NCI-H446 treated with DMSO at 0.1 percent for 48 hours (cell line): ENCODE measurements around the gene SLC6A3.

ENCODE experiments used
- DNase-seq: peaks from one replicate; lab custom pipeline; 2025; lab: John Stamatoyannopoulos, UW

SLC6A3 gene

DNA sequence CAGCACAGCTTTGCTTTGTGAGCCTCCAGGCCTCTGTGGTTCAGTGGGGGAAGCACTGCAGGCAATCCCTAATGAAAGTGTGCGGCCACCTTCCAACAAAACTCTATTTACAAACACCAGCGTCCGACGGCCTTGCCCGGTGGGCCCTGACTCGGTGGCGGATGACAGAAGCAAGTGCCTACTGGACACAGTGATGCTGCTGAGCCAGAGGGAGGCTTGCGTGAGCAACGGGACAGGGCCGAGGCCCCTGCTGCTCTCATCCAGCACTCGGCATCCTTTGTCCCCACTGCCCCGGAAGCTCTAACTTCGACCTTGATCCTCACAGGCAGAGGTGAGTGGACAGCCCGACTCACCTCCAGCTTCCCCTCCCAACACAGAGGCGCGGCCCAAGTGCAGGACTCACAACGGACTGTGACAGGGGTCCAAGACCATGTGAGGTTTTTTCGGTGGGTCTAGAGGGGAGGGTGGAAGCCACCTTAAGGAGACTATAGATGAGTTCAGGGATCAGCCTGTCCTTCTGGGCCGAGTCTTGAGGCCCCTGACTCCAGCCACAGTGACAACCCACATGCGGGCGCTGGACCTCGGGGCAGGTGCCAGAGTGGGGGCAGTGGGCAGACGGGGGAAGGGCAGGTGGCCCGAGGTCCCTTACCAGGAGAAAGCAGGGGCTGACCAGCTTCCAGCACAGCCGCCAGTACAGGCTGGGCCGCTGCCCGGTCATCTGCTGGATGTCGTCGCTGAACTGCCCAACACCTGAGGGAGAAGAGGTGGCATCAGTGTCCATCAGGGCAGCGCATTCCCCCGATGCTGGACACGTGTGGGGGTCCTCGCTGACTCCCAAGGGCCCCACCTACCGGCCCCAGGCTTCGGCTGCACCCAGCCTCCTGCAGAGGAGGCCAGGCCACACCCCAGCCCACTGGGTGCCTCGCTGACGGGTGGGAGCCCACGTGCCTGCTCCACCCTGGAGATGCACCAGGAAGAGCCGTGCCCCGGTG, 39.4 kb downstream of the SLC6A3 start:
- DNase-seq = no peak

DNA sequence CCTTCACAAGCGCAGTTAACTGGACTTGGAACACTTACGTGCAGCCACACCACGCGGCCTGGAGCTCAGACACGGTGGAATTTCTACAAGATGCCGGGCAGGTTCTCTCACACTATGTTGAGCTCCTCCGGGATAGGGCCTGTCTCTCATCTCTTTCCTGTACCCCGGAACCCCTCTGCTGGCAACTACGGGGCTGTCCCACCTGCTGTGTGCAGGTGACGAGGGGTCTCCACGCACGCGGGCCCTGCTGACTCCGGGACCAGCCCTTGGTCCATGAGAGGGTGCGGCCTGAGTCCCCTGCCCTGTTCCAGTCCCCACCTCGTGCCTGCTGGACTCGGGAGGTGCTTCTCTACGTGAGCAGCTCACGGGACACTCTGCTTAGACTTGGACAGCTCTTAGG, 40.1 kb downstream of the SLC6A3 start:
- DNase-seq = no peak

DNA sequence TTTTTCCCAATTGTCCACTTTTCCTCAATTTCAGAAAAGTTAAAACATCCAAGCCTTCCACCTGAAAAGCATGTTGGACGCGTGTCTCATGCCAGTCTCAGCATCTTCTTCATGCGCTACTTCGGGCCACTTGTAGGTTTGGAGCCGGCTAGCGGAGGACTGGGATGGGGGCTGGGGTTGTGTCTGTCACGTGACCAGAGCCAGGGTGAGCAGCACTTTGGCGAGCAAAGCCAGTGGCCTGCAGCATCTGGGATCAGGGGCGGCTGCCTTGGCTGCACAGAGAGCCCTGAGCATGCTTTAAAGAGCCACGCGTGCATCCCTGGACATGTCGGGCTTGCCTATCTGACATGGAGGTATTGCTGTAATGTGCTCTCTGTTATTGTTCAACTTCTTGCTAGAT, 41.2 kb downstream of the SLC6A3 start:
- DNase-seq = no peak

DNA sequence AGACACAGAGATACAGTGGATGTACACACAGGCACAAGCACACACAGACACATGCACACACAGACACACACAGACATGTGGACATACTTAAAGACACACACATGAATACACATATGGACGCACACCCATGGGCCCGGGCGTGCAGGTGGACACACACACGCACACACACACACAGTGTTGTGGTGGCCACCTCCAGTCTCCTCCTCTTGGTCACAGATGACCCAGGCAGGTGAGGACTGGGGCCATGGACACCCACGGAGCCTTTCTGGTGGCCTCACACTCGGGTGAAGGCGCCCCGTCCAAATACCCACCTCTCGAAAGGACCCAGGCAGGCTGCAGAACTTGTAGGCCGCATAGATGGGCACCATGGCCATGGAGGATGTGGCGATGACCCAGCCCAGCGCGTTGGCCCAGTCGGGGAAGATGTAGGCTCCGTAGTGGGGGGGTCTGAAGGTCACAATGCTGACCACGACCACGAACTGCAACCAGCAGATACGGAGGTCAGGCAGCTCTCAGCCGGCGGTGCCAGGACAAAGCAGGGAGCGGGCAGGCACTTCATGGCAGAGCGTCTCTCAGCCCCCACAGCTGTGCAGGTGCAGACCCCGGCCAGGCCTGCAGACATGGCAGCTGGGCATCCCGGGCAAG, 42.5 kb downstream of the SLC6A3 start:
- no peak for DNase-seq

DNA sequence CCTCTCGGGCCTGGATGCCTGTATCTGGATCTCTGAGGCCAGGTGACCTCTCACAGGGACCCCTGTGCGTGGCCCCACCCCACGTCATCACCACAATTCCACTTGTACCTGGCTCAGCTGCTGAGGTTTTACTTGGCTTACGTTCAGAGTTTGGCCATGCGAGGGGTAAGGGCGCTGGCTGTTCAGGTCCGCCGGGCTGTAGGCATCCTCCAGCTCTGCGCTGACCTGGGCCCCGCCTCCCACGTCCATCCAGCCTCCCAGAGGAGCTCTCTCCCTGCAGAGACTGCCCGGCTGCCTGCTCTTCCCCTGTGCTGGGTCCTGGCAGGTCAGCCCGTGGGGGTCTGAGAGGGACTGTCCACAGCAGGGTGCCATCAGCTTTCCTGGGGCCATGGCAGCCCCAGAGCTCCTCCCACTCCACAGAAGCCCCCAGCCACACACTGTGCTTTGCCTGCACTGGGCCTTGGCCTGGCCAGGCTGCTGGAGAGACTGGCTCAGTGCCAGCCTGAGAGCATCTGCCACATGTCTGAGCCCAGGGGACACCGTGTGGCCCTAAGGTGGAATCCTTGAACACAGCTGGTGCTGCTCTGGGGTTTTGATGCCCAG, 43.6 kb downstream of the SLC6A3 start:
- no peak for DNase-seq

DNA sequence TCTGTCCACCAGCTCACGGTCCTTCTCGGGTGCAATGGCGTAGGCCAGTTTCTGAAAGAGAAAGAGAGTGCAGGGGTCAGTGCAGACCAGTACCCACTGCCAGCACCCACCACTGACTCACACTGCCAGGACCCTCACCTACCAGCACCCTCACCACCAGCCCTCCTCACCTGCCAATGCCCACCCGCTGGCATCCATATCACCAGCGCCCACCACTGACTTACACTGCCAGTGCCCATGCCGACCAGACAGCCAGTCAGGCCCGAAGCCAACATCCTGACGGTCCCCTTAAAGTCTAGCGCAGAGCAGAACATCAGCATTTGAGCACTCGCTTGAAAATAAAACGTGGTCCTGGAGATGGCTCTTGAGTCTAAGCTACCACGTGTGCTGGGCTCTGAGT, 44.3 kb downstream of the SLC6A3 start:
- DNase-seq = no peak

DNA sequence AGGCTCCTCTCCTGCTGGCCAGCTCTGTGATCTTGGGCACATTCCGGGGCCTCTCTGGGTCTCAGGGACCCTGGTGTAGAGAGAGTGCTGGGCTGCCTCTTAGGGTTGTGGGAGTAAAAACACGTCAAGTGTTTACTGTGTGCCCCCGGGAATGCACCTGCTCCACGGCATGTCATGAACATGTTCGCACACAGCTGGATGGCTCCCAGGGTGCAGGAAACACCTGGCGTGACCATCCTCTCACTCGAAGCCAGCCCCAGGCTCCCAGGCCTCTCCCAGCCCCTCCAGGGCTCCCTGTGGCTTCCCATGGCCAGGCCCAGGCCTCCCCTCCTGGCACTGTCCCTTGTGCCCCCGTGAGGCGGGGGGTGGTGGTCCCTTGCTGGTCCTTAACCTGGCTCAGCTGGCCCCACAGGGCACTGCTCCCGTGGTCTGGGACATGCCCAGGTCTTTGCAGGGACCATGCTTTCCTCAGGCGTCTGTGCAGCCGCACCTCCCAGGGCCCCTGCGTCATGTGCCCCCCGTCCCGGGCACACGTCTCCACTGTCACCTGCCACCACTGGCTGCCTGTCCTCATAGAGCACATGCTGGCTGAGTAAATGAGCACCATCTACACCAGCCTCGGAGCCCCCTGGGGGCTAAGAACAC, 44.9 kb downstream of the SLC6A3 start:
- DNase-seq = no peak

DNA sequence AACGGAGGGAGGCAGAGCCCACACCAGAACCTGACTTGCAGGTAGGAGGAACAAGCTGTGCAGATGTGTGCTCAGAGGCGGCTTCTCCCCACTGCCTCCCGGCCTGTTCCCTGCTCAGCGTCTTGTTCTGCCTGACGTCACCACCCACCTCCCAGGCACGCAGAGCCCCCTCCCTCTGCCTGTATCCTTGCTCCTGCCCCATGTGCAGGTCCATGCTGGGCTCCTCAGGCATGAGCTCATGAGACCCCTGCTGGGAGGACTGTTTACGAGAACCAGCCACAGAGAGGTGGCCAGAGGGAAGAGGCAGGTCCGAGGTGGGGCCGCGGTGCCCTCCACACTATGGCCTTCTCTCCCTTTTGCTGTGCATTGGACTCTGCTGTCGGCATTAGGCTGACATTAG, 45.5 kb downstream of the SLC6A3 start:
- DNase-seq = no peak

DNA sequence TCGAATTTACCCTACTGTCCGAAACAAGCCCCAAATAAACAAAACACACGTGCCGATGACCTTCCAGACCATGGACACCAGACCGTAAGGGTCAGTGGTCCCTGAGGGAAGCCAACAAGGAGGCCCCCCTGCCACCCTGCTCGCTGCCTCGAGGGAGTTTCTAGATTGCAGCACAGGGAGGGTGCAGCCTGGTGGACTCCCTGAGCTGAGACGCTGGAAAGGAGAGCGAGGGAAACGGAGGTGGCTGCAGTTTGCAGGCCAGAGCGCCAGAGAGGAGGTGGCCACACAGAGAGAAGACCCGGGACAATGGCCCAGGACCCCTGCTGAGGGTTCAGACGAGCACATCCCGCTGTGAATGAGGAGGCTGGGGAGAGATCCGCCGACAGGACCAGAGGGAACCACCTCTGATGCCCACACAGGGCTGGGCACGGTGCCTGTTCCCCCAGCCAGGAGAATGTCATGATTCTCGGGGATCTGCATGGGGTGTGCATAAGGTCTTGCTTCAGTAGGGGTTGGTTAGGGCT, 48.9 kb downstream of the SLC6A3 start:
- no peak for DNase-seq

DNA sequence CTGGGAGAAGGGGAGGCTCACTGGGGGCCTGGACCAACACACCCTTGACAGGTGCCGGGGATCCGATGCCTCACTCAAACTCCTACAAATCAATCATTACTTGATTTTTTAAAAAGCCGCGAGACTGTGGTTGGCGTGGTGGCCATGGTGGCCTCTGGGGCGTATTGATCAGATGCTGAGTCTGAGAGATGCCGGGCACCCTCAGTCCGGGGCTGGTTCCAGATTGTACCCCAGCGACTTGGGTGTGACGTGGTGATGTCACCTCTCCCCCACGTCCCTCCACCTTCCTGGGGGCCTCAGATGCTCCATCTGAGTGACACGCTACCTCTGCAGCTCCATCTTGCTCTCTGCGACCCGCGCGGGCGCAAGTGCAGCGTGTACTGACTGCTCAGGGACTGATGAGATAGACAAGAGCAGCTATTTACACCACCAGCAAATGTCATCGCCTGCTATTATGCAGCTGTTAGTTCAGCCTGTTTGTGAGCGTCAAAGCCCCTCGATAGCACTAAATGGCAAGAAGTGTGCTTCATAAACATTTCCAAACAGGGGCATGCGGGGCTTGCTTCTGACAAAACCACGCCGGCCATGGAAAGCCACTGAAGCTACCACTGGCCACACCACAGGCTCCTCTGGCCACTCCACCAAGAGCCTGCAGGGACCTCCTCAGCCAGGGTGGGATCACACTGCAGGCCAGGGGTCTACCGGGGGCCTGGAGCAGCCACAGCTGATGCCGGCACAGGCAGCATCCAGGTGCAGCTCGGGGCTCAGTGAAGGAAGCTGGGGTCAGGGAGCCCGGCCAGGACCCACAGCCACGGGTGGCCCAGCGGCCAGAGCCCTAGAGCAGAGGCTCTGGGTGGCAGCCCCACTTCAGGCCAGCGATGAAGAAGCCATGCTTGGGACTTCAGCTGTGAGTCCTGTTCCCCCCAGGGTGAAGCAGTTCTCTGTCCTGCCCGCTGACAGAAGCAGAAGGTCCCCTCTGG, 50.1 kb downstream of the SLC6A3 start:
- no peak for DNase-seq

DNA sequence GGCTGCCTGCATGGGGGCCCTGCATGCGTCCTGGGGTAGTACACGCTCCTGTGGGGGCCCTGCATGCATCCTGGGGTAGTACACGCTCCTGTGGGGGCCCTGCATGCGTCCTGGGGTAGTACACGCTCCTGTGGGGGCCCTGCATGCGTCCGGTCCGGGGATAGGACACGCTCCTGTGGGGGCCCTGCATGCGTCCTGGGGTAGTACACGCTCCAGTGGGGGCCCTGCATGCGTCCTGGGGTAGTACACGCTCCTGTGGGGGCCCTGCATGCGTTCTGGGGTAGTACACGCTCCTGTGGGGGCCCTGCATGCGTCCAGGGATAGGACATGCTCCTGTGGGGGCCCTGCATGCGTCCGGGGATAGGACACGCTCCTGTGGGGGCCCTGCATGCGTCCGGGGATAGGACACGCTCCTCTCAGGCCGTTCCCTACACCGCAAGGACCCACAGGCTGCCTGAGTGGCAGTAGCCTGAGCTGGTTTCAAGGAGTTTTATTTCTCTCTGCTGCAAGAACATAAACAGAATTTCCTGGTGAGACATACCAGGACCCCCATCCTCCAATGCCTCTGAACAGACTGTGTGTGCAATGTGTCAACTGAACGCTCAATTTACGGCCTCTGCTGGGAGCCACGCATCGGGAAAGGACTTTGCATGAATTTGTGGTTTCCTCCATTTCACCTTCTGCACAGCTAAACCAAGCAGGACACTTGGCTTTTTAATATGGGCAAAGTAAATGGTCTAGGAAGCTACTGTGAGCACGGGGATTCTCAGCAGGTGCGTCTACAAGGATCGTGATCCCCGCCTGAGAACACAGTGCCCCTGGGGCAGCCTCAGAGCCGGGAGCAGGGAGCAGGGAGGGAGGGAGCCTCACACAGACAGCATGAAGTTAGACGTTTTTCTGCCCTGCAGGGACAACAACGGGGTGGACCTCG, 51.4 kb downstream of the SLC6A3 start:
- DNase-seq = no peak

DNA sequence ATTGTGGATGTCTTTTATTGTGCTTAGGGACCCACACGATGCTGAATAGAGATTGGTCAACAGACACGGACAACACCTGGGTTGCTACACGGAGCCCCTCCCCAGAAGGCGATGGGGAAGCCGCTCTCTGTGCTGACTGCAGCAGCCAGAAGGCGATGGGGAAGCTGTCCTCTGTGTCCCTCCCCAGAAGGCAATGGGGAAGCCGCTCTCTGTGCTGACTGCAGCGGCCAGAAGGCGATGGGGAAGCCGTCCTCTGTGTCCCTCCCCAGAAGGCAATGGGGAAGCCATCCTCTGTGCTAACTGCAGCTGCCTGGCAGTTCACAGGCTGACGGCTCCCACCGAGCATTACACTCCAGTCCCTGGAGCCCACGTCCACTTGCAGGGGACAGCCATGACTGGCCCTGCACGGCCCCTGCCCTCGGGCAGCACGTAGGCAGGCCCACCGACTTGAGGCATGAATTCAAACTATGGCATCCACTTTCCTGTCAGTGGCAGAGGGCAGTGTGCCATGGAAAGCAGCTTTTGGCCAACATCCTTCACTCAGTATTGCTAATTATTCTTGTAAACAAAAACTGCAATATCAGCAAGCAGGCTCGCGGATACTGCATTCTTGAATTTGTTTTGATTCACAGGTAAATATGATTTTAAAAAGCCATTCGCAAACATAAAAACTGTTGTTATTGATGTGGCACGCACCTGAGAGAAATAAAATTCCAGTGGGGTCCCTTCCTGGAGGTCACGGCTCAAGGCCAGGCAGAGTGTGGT, 52.3 kb downstream of the SLC6A3 start:
- no peak for DNase-seq

DNA sequence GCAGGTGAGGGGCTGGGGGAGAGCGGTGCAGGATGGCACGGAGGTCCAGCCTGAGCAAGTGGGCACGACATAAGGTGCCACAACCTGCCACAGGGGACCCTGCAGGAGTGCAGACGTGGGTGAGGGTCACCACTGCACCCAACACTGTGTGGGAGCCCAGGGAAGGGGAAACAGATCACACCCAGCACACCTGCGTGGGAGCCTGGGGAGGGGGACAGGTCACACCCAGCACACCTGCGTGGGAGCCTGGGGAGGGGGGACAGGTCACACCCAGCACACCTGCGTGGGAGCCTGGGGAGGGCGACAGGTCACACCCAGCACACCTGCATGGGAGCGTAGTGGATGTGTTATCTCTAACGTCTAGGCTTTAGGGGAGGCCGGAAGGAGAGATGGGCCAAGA, 53.0 kb downstream of the SLC6A3 start:
- DNase-seq = no peak

DNA sequence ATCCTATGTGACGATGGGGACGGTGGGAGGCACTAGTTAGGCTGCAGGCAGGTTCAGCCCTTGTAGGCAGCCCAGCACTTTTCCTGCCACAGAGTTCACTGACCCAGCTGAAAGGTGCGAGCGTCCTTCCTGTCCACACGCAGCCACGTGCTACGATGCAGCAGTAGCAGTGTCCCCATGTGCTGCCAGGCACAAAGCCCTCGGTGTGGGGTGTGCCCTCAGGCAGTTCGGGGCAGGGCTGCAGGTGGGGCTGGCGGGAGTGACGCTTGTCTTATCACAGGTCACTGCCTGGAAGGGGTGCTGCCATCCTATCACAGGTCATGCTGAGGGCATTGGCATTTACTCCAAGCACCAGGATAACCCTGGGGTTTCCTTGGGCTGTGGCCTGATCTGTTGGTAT, 53.5 kb downstream of the SLC6A3 start:
- no peak for DNase-seq

DNA sequence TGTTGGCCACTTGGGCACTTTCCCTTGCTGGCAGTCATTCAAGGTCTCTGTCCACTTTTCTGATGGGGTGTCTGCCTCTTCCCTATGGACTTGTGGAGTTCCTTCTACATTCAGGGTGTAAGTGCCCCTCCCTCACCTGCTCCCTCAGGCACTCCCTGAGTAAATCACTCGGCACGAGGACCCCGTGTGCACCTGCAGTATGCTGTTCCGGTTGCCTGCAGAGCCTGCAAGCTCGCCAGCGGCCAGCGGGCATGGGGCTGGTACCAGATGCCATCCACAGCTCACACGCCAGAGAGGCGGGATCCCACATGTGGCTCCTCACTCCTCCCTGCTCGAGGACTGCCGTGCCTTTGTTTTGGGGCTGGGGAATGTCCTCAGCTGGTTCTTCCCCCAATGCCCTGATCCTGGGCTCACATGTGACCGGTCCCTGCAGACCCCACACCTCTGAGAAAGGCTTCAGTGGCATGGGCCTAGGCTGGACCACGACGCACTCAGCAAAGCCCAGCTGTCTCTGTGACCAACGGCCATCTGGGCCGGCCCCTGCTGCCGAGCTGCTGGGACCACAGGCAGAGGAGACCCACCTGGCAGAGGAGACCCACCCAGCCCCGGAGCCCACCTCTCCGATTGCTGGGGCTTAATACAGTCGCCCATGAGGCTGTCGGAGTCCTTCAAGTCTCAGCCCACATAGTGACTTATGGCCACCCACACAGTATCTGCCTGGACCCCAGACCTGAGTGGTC, 54.2 kb downstream of the SLC6A3 start:
- no peak for DNase-seq

DNA sequence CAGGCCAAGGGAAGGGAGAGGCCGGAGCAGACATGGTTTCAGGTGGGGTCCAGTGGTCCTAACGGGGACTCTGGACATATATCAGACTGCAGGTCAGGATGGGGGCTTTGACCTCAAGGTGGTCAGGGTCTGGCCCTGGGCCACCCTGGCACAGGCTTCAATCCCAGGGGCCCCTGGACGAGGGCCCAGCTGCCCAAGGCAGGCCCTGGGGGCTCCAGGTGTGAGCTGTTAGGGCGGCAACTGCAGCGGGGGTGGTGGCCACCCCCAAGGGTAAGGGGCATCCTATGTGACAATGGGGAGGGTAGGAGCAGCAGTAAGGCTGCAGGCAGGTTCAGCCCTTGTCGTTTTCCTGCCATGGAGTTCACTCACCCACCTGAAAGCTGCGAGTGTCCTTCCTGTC, 54.9 kb downstream of the SLC6A3 start:
- DNase-seq = no peak

DNA sequence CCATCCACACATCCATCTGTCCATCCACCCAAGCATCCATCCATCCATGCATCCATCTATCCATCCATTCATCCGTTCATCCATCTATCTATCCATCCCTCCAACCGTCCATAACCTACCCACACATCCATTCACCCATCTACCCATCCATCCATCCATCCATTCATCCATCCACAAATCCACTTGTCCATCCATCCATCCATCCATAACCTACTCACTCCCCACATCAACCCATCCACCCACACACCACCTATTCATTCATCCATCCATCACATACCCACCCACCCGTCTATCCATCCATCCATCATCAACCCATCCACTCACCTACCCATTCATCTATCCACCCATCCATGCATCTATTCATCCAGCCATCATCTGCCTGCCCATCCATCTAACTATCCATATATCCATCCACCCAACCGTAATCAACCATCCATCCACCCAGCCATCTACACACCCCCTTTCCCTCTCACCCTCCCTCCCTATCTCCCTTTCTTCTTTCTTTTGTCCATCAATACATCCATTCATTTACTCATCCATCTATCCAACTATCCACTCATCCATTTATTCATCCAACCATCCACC, 56.8 kb downstream of the SLC6A3 start:
- DNase-seq = no peak

DNA sequence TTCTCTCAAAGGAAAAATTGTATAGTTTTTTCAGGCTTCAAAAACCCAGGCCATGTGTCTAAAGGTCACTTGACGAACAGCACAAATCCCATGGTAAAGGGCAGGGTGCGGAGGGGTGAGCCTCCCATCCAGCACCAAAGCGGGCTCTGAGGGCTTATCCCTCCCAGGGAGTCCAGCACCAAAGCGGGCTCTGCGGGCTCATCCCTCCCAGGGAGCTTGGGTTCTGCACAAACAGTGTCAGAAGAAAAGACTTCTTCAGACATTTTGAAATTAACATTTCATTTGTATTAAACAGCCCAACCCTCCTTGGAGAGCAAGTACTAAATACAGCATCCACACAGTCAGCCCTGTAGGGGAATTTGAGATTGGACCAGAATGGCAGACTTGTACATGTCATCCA, 57.4 kb downstream of the SLC6A3 start:
- no peak for DNase-seq
